Fibroblast of pulmonary artery (primary cell): ENCODE measurements around the gene ASAH2.

Experiments
- DNase-seq: peaks from one replicate; pipeline ENCODE4 v3.0.0-alpha.2; 2010; ENCODE audit warnings: low read depth
- H3K4me3 ChIP-seq: replicated peaks from 2 replicates; pipeline ENCODE4 v1.5.1; 2011; ENCODE audit warnings: low read depth, mild to moderate bottlenecking, control low read depth, low read length, moderate library complexity
- TF ChIP-seq, protein P1 (sequence below): IDR thresholded peaks from 2 replicates; pipeline ENCODE4 v1.5.1; 2011; ENCODE audit warnings: mild to moderate bottlenecking, control low read depth, low read length, inconsistent platforms; ENCODE audit errors: missing control alignments

ASAH2 gene

DNA sequence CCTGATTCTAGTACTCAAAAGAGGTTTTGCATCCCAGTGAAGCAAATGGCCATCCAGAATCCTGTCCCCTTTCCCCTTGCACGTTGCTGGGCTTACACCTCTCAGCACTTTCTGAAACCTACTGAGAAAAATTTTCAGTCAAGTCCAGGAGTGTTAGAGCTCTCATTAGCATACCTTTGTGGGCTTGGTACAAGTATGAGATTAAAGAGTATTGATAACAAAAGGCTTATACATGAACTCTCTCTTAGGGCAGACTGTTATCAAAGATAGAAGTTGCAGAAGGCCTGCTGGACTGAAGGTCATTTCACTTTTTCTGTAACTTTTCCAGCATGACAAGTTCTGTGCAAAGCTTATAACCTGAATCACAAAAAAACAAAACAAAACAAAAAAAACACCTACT, at the start of gene ASAH2:
Gene ASAH2, minus strand, starts transcription at position 123 of the 400 bp plus-strand sequence. CDS start 2,906 bp downstream, outside the sequence.
- no peak for DNase-seq
- H3K4me3 ChIP-seq = no peak within 1 kb of the TSS
- TF ChIP-seq, protein P1, sequence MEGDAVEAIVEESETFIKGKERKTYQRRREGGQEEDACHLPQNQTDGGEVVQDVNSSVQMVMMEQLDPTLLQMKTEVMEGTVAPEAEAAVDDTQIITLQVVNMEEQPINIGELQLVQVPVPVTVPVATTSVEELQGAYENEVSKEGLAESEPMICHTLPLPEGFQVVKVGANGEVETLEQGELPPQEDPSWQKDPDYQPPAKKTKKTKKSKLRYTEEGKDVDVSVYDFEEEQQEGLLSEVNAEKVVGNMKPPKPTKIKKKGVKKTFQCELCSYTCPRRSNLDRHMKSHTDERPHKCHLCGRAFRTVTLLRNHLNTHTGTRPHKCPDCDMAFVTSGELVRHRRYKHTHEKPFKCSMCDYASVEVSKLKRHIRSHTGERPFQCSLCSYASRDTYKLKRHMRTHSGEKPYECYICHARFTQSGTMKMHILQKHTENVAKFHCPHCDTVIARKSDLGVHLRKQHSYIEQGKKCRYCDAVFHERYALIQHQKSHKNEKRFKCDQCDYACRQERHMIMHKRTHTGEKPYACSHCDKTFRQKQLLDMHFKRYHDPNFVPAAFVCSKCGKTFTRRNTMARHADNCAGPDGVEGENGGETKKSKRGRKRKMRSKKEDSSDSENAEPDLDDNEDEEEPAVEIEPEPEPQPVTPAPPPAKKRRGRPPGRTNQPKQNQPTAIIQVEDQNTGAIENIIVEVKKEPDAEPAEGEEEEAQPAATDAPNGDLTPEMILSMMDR = no peak

DNA sequence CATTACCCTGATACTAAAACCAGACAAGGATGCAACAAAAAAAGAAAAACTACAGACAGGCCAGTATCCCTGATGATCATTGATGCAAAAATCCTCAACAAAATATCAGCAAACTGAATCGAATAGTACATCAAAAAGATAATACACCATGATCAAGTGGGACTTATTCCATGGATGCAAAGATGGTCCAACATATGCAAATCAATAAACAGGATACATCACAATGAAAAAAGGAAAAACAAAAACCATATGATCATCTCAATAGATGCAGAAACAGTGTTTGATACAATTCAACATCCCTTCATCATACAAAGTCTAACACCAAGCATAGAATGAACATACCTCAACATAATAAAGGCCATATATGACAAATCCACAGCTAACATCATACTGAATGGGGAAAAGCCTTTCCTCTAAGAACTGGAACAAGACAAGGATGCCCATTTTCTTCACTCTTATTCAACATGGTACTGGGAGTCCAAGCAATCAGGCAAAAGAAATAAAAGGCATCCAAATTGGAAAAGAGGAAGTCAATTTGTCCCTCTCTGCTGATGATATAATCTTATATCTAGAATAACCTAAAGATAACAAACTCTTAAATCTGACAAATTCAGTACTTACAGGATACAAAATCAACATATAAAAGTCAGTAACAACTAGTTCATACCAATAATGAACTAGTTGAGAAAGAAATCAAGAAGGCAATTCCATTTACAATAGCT, 48.8 kb upstream of the ASAH2 start:
- TF ChIP-seq, protein P1 = no peak
- DNase-seq = no peak
- no peak overlapping the region for H3K4me3 ChIP-seq

DNA sequence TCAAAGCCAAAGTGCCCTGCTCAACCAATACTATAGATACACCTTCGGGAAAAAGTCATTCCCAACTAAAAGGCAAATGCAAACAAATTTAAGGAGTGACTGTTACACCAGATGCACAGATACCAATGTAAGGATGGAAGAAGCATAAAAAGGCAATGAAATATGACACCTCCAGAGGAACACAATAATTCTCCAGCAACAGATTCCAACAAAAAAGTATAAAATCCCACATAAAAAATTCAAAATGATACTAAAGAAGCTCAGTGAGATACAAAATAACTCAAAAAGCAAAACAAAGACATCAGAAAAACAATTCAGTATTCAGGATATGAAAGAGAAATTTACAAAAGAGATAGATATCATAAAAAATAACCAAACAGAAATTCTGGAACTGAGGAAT, 44.1 kb upstream of the ASAH2 start:
- H3K4me3 ChIP-seq = no peak overlapping the region
- no peak for DNase-seq
- TF ChIP-seq, protein P1 = no peak

DNA sequence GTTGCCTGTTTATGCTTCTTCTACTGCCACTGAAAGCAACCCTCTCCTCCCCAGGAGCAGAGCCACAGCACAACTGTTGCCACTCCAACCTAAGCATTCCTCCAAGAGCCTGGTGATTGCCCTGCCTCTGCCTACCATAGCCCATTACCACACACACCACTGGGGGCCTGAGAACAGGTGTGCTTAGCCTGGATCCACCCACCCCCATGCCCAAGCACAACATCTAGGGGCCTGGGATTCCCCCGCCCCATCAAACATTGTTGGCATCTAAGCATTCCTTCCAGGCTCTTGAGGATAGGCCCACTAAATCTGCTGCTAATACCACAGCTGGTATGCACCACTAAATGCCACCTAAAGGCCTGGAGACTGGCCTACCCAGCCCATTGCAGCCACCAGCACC, 43.3 kb upstream of the ASAH2 start:
- no peak overlapping the region for H3K4me3 ChIP-seq
- no peak for DNase-seq
- TF ChIP-seq, protein P1 = no peak

DNA sequence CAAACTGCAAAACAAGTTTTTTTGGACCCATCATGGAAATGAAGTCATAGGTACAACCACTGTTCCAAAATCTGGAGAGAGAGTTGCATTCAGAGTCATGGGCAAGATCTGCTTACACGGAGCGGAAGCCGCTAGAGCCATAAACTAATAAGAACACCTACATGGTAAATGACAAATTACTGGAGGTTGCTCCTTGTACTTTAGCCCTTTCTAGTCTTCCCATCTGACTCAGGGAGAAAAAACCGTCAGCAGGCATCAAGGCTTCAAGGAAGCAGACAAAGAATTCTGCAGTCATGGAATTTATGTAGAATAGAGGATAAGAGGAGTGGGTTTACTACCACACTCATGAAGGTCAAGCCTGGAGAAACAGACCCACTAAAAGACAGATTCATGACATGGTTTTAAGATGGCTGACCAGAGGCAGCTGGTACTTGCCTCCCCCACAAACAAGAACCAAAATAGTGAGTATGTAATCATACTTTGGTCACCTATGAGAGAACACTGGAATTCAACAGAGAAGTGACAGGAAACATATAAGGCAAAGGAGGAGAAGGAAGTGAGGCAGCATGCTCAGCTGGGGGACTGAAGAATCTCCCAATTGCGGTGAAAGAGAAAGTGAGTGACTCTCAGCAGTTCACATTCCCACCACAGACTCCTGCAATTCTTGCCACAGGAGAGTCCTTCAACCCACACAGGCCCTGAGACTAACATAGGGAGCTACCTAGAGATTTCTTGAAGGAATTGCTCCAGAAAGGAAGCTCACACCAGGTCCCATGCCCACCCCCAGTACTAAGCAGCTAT, 42.4 kb upstream of the ASAH2 start:
- TF ChIP-seq, protein P1 = no peak
- DNase-seq = no peak
- H3K4me3 ChIP-seq = no peak overlapping the region

DNA sequence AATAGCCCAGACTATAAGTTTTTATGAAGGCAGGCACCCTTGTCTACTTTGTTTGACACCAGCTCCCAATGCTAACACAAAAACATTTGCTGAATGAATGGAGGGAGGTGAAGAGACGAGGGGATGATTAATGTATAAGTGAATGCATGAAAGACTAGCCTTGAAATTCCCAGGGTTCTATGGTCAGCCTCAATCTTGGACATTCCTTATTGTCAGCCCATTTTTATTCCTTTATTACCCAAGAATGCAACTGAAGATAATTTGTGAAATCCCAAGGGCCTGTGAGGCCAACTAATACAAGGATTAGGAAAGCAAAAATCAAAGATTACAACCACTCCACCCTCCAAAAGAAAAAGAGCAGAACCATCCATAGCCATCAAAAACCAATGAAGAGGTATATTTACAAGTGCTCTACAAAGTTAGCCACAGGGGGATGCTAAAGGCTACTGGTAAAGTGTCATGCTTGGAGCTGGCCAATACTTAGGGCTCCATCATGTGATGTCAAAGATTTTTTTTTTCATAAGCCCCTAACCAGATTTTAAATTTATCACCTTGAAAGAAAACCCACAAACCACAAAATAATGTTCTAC, 40.0 kb upstream of the ASAH2 start:
- peak; percentile 34 for DNase-seq
- TF ChIP-seq, protein P1 = peak; percentile 54
- no peak overlapping the region for H3K4me3 ChIP-seq
